22Rv1 (cell line): ENCODE measurements around the gene RALGPS1.

ENCODE experiments used
- H3K27ac ChIP-seq: fragments of 450-650 bp; 2 replicates; pipeline ENCODE4 v1.5.1; 2017
- ZFX ChIP-seq: fragments of 450-650 bp; IDR thresholded peaks from 2 replicates; pipeline ENCODE4 v1.6.1; 2017; ENCODE audit warnings: antibody characterized with exemption, borderline replicate concordance
- TF ChIP-seq, protein P1 (sequence below): fragments of 450-650 bp; IDR thresholded peaks from 2 replicates; pipeline ENCODE4 v1.5.1; 2017; ENCODE audit warnings: mild to moderate bottlenecking

RALGPS1 gene

GRCh38 chr9:127193483-127193882 is 278.9 kb downstream of the RALGPS1 start:
- H3K27ac ChIP-seq = no peak overlapping the region
- no peak for TF ChIP-seq ZFX
- TF ChIP-seq, protein P1, sequence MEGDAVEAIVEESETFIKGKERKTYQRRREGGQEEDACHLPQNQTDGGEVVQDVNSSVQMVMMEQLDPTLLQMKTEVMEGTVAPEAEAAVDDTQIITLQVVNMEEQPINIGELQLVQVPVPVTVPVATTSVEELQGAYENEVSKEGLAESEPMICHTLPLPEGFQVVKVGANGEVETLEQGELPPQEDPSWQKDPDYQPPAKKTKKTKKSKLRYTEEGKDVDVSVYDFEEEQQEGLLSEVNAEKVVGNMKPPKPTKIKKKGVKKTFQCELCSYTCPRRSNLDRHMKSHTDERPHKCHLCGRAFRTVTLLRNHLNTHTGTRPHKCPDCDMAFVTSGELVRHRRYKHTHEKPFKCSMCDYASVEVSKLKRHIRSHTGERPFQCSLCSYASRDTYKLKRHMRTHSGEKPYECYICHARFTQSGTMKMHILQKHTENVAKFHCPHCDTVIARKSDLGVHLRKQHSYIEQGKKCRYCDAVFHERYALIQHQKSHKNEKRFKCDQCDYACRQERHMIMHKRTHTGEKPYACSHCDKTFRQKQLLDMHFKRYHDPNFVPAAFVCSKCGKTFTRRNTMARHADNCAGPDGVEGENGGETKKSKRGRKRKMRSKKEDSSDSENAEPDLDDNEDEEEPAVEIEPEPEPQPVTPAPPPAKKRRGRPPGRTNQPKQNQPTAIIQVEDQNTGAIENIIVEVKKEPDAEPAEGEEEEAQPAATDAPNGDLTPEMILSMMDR = no peak

- H3K27ac ChIP-seq = no peak overlapping the region
- no peak for TF ChIP-seq ZFX
- TF ChIP-seq, protein P1 = no peak
Observed at GRCh38 chr9:127194881-127195713, 280.5 kb downstream of the RALGPS1 start.

DNA sequence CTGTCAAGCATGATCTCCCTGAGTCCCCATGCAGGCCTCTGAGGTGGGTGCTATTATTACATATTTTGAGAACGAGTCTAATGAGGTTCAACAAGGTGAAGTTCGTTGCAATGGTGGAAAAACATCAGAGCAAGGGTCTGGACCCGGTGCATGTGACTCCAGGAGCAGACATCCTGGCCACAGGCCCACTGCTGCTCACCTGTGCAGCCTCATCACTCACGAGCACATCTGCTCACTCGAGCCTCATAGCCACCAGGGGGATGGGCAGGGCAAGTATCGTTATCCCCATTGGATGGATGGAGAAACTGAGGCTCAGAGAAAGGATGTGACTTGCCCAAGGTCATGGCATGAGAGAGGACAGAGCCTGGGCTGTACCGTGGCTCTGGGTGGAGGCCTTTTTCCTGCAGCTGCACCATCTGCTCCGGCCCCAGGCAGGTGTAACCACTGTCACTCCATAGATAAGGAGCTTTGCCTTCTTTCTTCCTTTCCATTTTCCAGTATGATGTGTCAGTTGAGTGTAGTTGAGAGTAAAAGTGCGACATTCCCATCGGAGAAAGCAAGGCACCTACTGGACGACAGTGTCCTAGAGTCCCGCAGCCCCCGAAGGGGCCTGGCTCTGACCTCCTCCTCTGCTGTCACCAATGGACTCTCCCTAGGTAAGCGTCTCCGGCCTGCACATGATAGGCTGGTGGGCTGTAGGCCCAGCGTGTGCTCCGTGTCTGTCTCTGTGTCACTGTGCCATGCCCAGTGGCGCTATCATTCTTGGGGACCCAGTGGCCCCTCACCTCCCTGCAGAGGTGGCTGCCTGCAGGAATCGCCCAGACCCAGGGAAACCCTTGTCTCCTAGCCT is 281.6 kb downstream of the RALGPS1 start:
- H3K27ac ChIP-seq = no peak overlapping the region
- TF ChIP-seq, protein P1 = no peak
- no peak for TF ChIP-seq ZFX

DNA sequence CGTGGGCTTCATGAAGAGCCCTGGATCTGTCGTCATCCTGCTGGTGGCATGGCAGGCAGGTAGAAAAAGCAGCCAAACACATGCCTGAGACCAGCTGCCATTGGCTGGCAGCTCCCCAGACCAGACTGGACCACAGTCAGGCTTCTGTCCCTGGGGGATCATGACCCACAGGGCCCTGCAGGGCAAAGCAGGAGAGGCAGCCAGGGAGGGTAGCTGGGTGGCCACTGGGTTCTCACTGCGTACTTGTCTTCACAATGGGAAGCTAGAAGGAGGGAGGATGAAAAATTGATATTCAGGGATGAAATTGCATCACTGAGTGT is 282.2 kb downstream of the RALGPS1 start:
- TF ChIP-seq ZFX = no peak
- TF ChIP-seq, protein P1 = no peak
- no peak overlapping the region for H3K27ac ChIP-seq

DNA sequence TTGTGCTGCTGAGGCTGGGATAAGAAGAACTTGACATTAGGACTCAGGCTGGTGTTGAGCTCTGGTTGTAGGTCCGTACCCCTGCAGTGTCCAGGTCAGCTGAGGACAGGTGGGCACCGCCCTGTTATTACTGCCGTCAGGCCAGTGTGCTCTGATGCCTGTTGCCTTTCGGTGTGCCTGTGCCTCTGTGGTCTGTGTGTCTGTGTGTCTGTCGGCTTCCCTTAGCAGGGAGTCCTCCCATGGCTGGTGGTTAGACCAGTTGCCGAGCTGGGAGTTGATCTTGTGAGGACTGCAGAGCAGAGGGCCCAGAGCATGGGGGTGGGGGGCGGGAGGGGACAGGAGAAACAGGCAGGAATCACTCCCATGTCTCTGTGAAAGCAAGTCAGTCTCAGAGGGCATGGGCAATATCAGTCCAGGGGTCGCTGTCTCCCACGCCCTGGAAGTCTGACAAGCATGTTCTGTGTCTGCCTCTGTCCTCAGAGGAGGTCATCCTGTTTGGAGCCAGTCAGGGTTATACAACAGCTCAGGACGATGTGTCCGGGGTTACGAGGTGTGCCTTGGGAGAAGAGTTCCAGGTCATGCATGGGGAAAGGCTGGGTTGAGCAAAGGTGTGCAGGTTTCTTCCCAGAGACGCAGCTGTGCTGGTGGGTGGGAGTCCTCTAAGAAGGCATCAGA is 282.7 kb downstream of the RALGPS1 start:
- H3K27ac ChIP-seq = no peak overlapping the region
- TF ChIP-seq, protein P1 = no peak
- TF ChIP-seq ZFX = no peak

- no peak overlapping the region for H3K27ac ChIP-seq
- TF ChIP-seq, protein P1 = no peak
- no peak for TF ChIP-seq ZFX
Observed at GRCh38 chr9:127197861-127198430, 283.4 kb downstream of the RALGPS1 start.
